Measurements from ENCODE around the gene GOSR1.
A peak's percentile ranks its signal among the peaks of the same experiment; 100 is the strongest.

GOSR1 gene

GRCh38 chr17:30482555-30482954 lies 5.3 kb downstream of the GOSR1 start (continued):
- no peak for TF ChIP-seq ZNF670 (tag by site-specific recombination; IDR thresholded peaks at IDR 0.05; ENCODE audit: low read depth)
- TF ChIP-seq ZNF692 (tag by site-specific recombination; IDR thresholded peaks at IDR 0.05), result no peak
- TF ChIP-seq REPIN1 (tag by site-specific recombination; IDR thresholded peaks at IDR 0.05; ENCODE audit: low read depth), result no peak

- Histone ChIP-seq H3K27ac (ENCODE audit: extremely low read depth, low read depth, low read length) (no peak overlapping the region), H3K9me3 (ENCODE audit: control insufficient read depth, insufficient read depth, low read depth, low read length) (no peaks in the 10 kb centered on the region), H3K36me3 (ENCODE audit: control insufficient read depth in 2 of 2, insufficient read depth in 1 of 2, low read length in 2 of 2) (peaks cover 88 to 96% of the 10 kb centered on the region in 2 experiments), H3K4me3 (ENCODE audit: low read depth, low read length) (no peak overlapping the region), H3K4me1 (ENCODE audit: control insufficient read depth, insufficient read depth, low read length) (no peaks in the 10 kb centered on the region)
- ChIA-PET POLR2A (no interaction called here), CTCF (no interaction called here)
- peak; percentile 89 for TF ChIP-seq ZNF664 (tag by site-specific recombination; IDR thresholded peaks at IDR 0.05)
- TF ChIP-seq ZBTB20 (tag by site-specific recombination; IDR thresholded peaks at IDR 0.05), result no peak
- no peak for TF ChIP-seq ZNF248 (tag by site-specific recombination; IDR thresholded peaks at IDR 0.05)
- no peak for TF ChIP-seq ZNF280D (tag by site-specific recombination; IDR thresholded peaks at IDR 0.05)
- no peak for TF ChIP-seq HIC1 (tag by site-specific recombination; IDR thresholded peaks at IDR 0.05)
- no peak for TF ChIP-seq ZNF16 (tag by site-specific recombination; IDR thresholded peaks at IDR 0.05; ENCODE audit: low read depth)
- TF ChIP-seq ZBTB44 (tag by site-specific recombination; IDR thresholded peaks at IDR 0.05), result no peak
These were observed 6.0 kb downstream of the GOSR1 start for GRCh38 chr17:30483159-30483558.

- CTCF ChIA-PET, result interaction anchor here (1.1 kb wide), 2 partner anchors 16 to 17 kb away, joined by 6 to 12 read pairs; partner anchors contain the start of gene GOSR1
- TF ChIP-seq ZNF114 (tag by site-specific recombination; IDR thresholded peaks at IDR 0.05), result no peak
- no peak for TF ChIP-seq GLI2 (tag by site-specific recombination; IDR thresholded peaks at IDR 0.05; ENCODE audit: borderline replicate concordance, low read depth)
- no peak for TF ChIP-seq ZNF18 (tag by site-specific recombination; IDR thresholded peaks at IDR 0.05)
- no peak for TF ChIP-seq ZNF266 (tag by site-specific recombination; IDR thresholded peaks at IDR 0.05; ENCODE audit: low read depth)
- TF ChIP-seq ZNF239 (tag by site-specific recombination; IDR thresholded peaks at IDR 0.05), result no peak
- no peak for TF ChIP-seq ZNF747 (tag by site-specific recombination; IDR thresholded peaks at IDR 0.05)
- no peak for TF ChIP-seq ZSCAN4 (tag by site-specific recombination; IDR thresholded peaks at IDR 0.05)
- TF ChIP-seq ZNF629 (tag by site-specific recombination; IDR thresholded peaks at IDR 0.05), result no peak
- no peak for TF ChIP-seq ZNF555 (tag by site-specific recombination; conservative IDR thresholded peaks at IDR 0.05)
- no peak for TF ChIP-seq ZNF645 (tag by site-specific recombination; IDR thresholded peaks at IDR 0.05)
These were observed 16.6 kb downstream of the GOSR1 start for GRCh38 chr17:30493780-30494179.

More at GRCh38 chr17:30493780-30494179, 16.6 kb downstream of the GOSR1 start:
- H3K27ac ChIP-seq (ENCODE audit: extremely low read depth, low read depth, low read length), result no peak overlapping the region
- no peaks in the 10 kb centered on the region for H3K9me3 ChIP-seq (ENCODE audit: control insufficient read depth, insufficient read depth, low read depth, low read length)
- H3K4me3 ChIP-seq (ENCODE audit: low read depth, low read length), result no peak overlapping the region
- H3K36me3 ChIP-seq (ENCODE audit: control insufficient read depth in 2 of 2, insufficient read depth in 1 of 2, low read length in 2 of 2), result peaks cover 98% of the 10 kb centered on the region in 2 experiments
- H3K4me1 ChIP-seq (ENCODE audit: control insufficient read depth, insufficient read depth, low read length), result no peaks in the 10 kb centered on the region
- POLR2A ChIA-PET, result no interaction called here

Measured in HEK293 (cell line).